Ishikawa (cell line): Measurements from ENCODE around the gene HOXD8.

Source experiments
- TAF1 ChIP-seq: IDR thresholded peaks from 2 replicates; pipeline ENCODE4 v1.6.1; 2012; ENCODE audit warnings: low read depth, mild to moderate bottlenecking
- TEAD4 ChIP-seq: IDR thresholded peaks from 2 replicates; pipeline ENCODE4 v1.6.1; 2012
- TF ChIP-seq, protein P1 (sequence below): IDR thresholded peaks from 2 replicates; pipeline ENCODE4 v1.6.1; 2012; ENCODE audit warnings: low read depth, mild to moderate bottlenecking

DNA sequence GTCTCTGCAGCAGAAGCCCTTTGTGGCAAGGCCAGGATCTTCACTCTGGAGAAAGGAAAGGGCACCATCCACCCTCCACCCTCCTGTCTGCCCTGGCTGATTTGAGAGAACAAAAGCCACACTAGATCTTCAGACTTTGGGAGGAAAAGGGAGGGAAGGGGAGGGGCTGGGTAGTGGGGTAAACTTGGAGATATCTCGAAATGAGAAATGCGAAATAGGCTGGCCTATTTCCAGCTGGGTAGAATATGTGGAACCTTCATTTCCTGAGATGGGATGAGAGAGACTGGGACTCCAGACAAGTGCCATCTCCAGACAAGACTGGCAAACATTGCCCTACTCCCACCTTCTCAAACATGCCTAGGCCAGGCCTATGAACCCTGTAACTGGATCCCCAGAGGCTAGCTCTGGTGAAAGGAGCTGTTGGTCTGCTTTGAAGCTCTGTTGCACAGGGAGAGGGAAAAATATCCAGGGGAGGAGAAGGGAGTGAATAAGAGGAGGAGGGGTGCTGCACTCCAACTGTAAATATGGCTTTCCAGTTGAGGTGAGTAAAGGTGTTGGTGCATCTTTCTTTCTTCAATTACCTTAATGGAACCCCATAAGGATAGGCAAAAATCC lies 28.2 kb upstream of the HOXD8 start:
- TF ChIP-seq, protein P1, sequence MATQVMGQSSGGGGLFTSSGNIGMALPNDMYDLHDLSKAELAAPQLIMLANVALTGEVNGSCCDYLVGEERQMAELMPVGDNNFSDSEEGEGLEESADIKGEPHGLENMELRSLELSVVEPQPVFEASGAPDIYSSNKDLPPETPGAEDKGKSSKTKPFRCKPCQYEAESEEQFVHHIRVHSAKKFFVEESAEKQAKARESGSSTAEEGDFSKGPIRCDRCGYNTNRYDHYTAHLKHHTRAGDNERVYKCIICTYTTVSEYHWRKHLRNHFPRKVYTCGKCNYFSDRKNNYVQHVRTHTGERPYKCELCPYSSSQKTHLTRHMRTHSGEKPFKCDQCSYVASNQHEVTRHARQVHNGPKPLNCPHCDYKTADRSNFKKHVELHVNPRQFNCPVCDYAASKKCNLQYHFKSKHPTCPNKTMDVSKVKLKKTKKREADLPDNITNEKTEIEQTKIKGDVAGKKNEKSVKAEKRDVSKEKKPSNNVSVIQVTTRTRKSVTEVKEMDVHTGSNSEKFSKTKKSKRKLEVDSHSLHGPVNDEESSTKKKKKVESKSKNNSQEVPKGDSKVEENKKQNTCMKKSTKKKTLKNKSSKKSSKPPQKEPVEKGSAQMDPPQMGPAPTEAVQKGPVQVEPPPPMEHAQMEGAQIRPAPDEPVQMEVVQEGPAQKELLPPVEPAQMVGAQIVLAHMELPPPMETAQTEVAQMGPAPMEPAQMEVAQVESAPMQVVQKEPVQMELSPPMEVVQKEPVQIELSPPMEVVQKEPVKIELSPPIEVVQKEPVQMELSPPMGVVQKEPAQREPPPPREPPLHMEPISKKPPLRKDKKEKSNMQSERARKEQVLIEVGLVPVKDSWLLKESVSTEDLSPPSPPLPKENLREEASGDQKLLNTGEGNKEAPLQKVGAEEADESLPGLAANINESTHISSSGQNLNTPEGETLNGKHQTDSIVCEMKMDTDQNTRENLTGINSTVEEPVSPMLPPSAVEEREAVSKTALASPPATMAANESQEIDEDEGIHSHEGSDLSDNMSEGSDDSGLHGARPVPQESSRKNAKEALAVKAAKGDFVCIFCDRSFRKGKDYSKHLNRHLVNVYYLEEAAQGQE, result no peak
- TF ChIP-seq TEAD4, result no peak
- no peak for TF ChIP-seq TAF1
